ENCODE results near the gene GOLGA6A.

Gene GOLGA6A

DNA sequence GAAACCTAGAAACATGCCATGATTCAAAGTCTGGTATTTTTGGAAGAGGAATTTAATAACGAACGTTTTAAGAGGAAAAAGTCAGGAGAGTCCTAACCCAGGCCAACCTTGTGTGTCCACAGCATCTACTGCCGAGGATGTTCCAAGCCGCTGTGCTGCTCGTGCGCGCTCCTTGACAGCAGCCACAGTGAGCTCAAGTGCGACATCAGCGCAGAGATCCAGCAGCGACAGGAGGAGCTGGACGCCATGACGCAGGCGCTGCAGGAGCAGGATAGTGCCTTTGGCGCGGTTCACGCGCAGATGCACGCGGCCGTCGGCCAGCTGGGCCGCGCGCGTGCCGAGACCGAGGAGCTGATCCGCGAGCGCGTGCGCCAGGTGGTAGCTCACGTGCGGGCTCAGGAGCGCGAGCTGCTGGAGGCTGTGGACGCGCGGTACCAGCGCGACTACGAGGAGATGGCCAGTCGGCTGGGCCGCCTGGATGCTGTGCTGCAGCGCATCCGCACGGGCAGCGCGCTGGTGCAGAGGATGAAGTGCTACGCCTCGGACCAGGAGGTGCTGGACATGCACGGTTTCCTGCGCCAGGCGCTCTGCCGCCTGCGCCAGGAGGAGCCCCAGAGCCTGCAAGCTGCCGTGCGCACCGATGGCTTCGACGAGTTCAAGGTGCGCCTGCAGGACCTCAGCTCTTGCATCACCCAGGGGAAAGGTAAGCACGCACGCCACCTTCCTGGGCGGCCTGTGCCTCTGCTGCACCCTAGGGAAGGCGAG is 59.5 kb downstream of the GOLGA6A start:
- TF ChIP-seq, protein P1, sequence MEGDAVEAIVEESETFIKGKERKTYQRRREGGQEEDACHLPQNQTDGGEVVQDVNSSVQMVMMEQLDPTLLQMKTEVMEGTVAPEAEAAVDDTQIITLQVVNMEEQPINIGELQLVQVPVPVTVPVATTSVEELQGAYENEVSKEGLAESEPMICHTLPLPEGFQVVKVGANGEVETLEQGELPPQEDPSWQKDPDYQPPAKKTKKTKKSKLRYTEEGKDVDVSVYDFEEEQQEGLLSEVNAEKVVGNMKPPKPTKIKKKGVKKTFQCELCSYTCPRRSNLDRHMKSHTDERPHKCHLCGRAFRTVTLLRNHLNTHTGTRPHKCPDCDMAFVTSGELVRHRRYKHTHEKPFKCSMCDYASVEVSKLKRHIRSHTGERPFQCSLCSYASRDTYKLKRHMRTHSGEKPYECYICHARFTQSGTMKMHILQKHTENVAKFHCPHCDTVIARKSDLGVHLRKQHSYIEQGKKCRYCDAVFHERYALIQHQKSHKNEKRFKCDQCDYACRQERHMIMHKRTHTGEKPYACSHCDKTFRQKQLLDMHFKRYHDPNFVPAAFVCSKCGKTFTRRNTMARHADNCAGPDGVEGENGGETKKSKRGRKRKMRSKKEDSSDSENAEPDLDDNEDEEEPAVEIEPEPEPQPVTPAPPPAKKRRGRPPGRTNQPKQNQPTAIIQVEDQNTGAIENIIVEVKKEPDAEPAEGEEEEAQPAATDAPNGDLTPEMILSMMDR (IDR thresholded peaks at IDR 0.05; ENCODE audit: low read depth, low read length), result no peak
- no peak overlapping the region for H3K4me3 ChIP-seq (replicated peaks in 1 of 2; ENCODE audit: low read depth in 2 of 2, low read length in 2 of 2)
- no peak for DNase-seq (ENCODE audit: low read depth in 2 of 2)

Measured in cardiac fibroblast (primary cell).